CD4-positive, alpha-beta T cell treated with Interleukin-2 at 100 ng/mL for 4 hours (primary cell): ENCODE results near the gene HOXD13.

Experiments
- DNase-seq: peaks from one replicate; pipeline ENCODE4 v3.0.0-alpha.2; 2020; ENCODE audit warnings: low spot score

HOXD13 gene

GRCh38 chr2:176081376-176081836 lies 11.1 kb upstream of the HOXD13 start:
- no peak for DNase-seq

GRCh38 chr2:176081837-176082524 lies 10.5 kb upstream of the HOXD13 start:
- DNase-seq, result no peak

GRCh38 chr2:176082525-176082823 lies 10.0 kb upstream of the HOXD13 start:
- no peak for DNase-seq

GRCh38 chr2:176082824-176083751 lies 9.4 kb upstream of the HOXD13 start:
- DNase-seq, result no peak

GRCh38 chr2:176083796-176084261 lies 8.7 kb upstream of the HOXD13 start, which contains the start of gene EVX2:
Gene EVX2, minus strand, starts transcription at chr2:176083962. Its CDS starts 186 bp downstream, at chr2:176083776.
- no peak for DNase-seq

GRCh38 chr2:176084611-176085119 lies 7.9 kb upstream of the HOXD13 start:
- no peak for DNase-seq

GRCh38 chr2:176085120-176085788 lies 7.3 kb upstream of the HOXD13 start:
- no peak for DNase-seq

- no peak for DNase-seq
Observed at GRCh38 chr2:176085861-176086771, 6.4 kb upstream of the HOXD13 start.

GRCh38 chr2:176087330-176088047 lies 5.0 kb upstream of the HOXD13 start:
- DNase-seq, result no peak

GRCh38 chr2:176088048-176088936 lies 4.2 kb upstream of the HOXD13 start:
- DNase-seq, result no peak

- DNase-seq, result no peak
Observed at GRCh38 chr2:176088937-176089842, 3.3 kb upstream of the HOXD13 start.

GRCh38 chr2:176089843-176090395 lies 2.6 kb upstream of the HOXD13 start:
- DNase-seq, result no peak

- DNase-seq, result no peak
Observed at GRCh38 chr2:176090862-176091261, 1.7 kb upstream of the HOXD13 start.

GRCh38 chr2:176091329-176092258 lies 927 bp upstream of the HOXD13 start:
- DNase-seq, result no peak

GRCh38 chr2:176093145-176093897 lies 800 bp downstream of the HOXD13 start:
- DNase-seq, result no peak

- no peak for DNase-seq
Observed at GRCh38 chr2:176093898-176094249, 1.4 kb downstream of the HOXD13 start.
